Left lung (tissue), 10 donors: ENCODE results near the gene XRCC4. TPM values are rescaled to one million over a fixed set of nuclear protein-coding genes. Genes with fewer than 3 reads are reported as not detected.

Experiments
- ATAC-seq: fragments of 200-7000 bp; cut with Tn5 transposase; one replicate; pipeline ENCODE4 v1.9.1; 2020; ENCODE audit warnings: moderate library complexity
- DNase-seq, 4 donors: peaks; one replicate each; pipeline ENCODE4 v3.0.0-alpha.2; 2013 to 2020
- H3K27ac ChIP-seq, 2 donors: fragments of 200-600 bp; sonication (generic) in 1 of 2; one replicate each; pipeline versions ENCODE4 v1.5.0 to v1.8.0; 2020 to 2021
- H3K27me3 ChIP-seq, 2 donors: fragments of 200-600 bp; sonication (generic) in 1 of 2; one replicate each; pipeline versions ENCODE4 v1.5.0 to v1.8.0; 2020 to 2021
- H3K36me3 ChIP-seq, 2 donors: fragments of 200-600 bp; sonication (generic) in 1 of 2; one replicate each; pipeline versions ENCODE4 v1.5.0 to v1.8.0; 2020 to 2021
- H3K4me1 ChIP-seq, 2 donors: fragments of 200-600 bp; one replicate each; pipeline ENCODE4 v1.8.0; 2021
- H3K4me3 ChIP-seq, 2 donors: fragments of 200-600 bp; sonication (generic) in 1 of 2; one replicate each; pipeline versions ENCODE4 v1.5.0 to v1.8.0; 2020 to 2021; ENCODE audit warnings: mild to moderate bottlenecking in 1 of 2
- H3K9me3 ChIP-seq, 2 donors: fragments of 200-600 bp; sonication (generic) in 1 of 2; one replicate each; pipeline versions ENCODE4 v1.5.0 to v1.8.0; 2020 to 2021
- intact Hi-C, 2 donors: fragments of 100-400 bp; cut with DNase I; formaldehyde crosslinking; loops; one replicate each; pipeline versions ENCODE4 v1.11.2 to v1.14.2; 2022
- polyA plus RNA-seq, 6 donors: library from polyadenylated mRNA; unstranded; fragments of 120-200 nt; gene quantifications; one replicate each; pipeline ENCODE4 v1.2.1, GENCODE V29; 2013; ENCODE audit not compliant: insufficient read length in 6 of 6
- total RNA-seq, 2 donors: library from RNA; stranded (reverse); fragmentation: NEBNext Ultra II Directional; extraction: Animal tissue kit (Norgen Biotek cat#: 25700); gene quantifications; one replicate each; pipeline ENCODE4 v1.2.1, GENCODE V29; 2021
- TF ChIP-seq, protein P1 (sequence below), 2 donors: fragments of 200-600 bp; sonication (generic) in 1 of 2; IDR thresholded peaks; one replicate each; pipeline versions ENCODE4 v1.5.0 to v1.8.0; 2021; ENCODE audit warnings: antibody characterized with exemption in 2 of 2
- donor health status: DM: no; HTN: yes; CAD: no.
- donor health status: DM: no; HTN: no; CAD: no.

XRCC4 gene
- total and polyA plus RNA-seq, 8 donors: 6.2 to 9.7 (median 8.8) TPM

DNA sequence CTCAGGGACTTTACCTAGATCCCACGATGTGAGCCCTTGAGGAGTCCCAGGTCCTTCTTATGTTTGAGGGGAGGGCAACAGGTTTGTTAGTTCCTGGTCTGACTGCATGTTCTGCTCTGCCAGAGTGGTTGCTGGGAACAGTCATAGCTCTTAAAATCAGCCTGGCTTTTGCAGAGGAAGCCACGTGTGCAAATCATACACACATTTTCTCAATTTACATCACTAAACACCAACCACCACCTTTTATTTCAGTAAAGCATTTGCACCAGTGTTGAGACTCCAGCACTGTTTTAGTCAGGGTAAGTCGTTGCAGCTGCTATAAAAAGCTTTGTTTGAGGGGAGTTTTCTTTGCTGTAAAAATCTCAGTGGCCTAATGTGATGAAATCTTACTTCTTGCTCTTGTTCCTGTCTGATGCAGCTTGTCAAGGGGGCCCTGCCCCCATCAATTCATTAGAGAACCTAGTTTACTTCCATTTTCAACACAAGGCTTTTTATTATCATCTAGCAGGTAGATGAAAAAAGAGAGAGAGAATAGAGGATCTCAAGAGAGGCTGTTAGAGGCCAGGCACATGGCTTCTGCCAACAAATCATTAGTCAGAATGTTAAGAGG is 323.9 kb downstream of the XRCC4 start:
- ATAC-seq: no peak
- TF ChIP-seq, protein P1, sequence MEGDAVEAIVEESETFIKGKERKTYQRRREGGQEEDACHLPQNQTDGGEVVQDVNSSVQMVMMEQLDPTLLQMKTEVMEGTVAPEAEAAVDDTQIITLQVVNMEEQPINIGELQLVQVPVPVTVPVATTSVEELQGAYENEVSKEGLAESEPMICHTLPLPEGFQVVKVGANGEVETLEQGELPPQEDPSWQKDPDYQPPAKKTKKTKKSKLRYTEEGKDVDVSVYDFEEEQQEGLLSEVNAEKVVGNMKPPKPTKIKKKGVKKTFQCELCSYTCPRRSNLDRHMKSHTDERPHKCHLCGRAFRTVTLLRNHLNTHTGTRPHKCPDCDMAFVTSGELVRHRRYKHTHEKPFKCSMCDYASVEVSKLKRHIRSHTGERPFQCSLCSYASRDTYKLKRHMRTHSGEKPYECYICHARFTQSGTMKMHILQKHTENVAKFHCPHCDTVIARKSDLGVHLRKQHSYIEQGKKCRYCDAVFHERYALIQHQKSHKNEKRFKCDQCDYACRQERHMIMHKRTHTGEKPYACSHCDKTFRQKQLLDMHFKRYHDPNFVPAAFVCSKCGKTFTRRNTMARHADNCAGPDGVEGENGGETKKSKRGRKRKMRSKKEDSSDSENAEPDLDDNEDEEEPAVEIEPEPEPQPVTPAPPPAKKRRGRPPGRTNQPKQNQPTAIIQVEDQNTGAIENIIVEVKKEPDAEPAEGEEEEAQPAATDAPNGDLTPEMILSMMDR (IDR thresholded peaks at IDR 0.05): no peak
- Histone ChIP-seq H3K36me3 (no peaks in the 10 kb centered on the region), H3K4me1 (peaks cover 0 to 12% of the 10 kb centered on the region in 2 donors), H3K27ac (peak overlapping the region in 1 of 2 donors; percentile 26), H3K27me3 (no peaks in the 10 kb centered on the region), H3K9me3 (no peaks in the 10 kb centered on the region), H3K4me3 (no peak overlapping the region)
- intact Hi-C loops: no loop called here
- DNase-seq: no peak

DNA sequence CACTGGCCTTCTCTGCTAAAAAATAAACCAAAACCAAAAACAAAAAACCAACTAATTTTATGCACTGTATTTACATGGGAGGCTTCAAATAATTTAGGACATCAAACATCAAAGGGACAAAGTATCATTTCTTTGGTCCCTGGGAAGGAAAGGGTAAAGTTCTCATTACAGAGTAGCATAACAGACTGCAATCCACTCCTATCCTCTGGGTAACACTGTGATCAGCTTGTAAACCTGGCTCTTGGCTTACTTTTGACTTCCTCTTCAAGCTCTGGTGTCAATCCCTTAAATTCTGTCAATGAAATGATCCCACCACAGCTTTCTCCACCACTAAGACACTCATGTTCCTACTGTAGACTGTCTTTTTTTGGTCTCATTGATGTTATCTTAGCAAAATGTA is 324.4 kb downstream of the XRCC4 start:
- Histone ChIP-seq H3K36me3 (no peaks in the 10 kb centered on the region), H3K27ac (peak overlapping the region in 1 of 2 donors; percentile 26), H3K9me3 (no peaks in the 10 kb centered on the region), H3K4me1 (peaks cover 0 to 12% of the 10 kb centered on the region in 2 donors), H3K4me3 (no peak overlapping the region), H3K27me3 (no peaks in the 10 kb centered on the region)
- intact Hi-C loops: no loop called here
- DNase-seq (no peak), ATAC-seq (no peak)
- TF ChIP-seq, protein P1 (IDR thresholded peaks at IDR 0.05): no peak

Other genes with a start within 250 kb of the XRCC4 start
- gene TMEM167A, start 153 bp upstream of the XRCC4 start, total RNA-seq: 100 to 1,000 TPM; 116 to 127 TPM
- gene TMEM167A, start 153 bp upstream of the XRCC4 start, polyA plus RNA-seq: 10 to 100 TPM; 75.3 to 90.7 (median 79.1) TPM